ENCODE results near the gene PPP2R2C. TPM values are rescaled to one million over a fixed set of nuclear protein-coding genes. Genes with fewer than 3 reads are reported as not detected.

Gene PPP2R2C
- polyA plus RNA-seq, 1 donor from 2014 or later = not detected

- H3K27ac Mint-ChIP-seq = no peak overlapping the region
- peaks cover 0 to 2% (median 0%) of the 10 kb centered on the region in 3 donors for H3K9me3 Mint-ChIP-seq
- peaks cover 0 to 4% (median 0%) of the 10 kb centered on the region in 3 donors for H3K4me1 Mint-ChIP-seq
- H3K36me3 Mint-ChIP-seq = no peaks in the 10 kb centered on the region
- peaks cover 30% of the 10 kb centered on the region for H3K27me3 Mint-ChIP-seq
- H3K4me3 Mint-ChIP-seq = peak overlapping the region in 1 of 4 donors; percentile 63
Measured at GRCh38 chr4:6404611-6405396, 67.6 kb downstream of the PPP2R2C start.

GRCh38 chr4:6403400-6403685, 69.1 kb downstream of the PPP2R2C start:
- Mint-ChIP-seq H3K27ac (peak overlapping the region in 1 of 3 donors; percentile 59), H3K36me3 (no peaks in the 10 kb centered on the region), H3K4me1 (peaks cover 0 to 4% (median 0%) of the 10 kb centered on the region in 3 donors), H3K27me3 (peaks cover 32% of the 10 kb centered on the region), H3K9me3 (peaks cover 0 to 2% (median 0%) of the 10 kb centered on the region in 3 donors), H3K4me3 (no peak overlapping the region)

GRCh38 chr4:6402566-6403399, 69.6 kb downstream of the PPP2R2C start:
- peaks cover 0 to 4% (median 0%) of the 10 kb centered on the region in 3 donors for H3K4me1 Mint-ChIP-seq
- peaks cover 32% of the 10 kb centered on the region for H3K27me3 Mint-ChIP-seq
- peak overlapping the region in 1 of 3 donors; percentile 59 for H3K27ac Mint-ChIP-seq
- peaks cover 0 to 2% (median 0%) of the 10 kb centered on the region in 3 donors for H3K9me3 Mint-ChIP-seq
- no peak overlapping the region for H3K4me3 Mint-ChIP-seq
- no peaks in the 10 kb centered on the region for H3K36me3 Mint-ChIP-seq

- H3K9me3 Mint-ChIP-seq = peaks cover 0 to 2% (median 0%) of the 10 kb centered on the region in 3 donors
- peaks cover 32% of the 10 kb centered on the region for H3K27me3 Mint-ChIP-seq
- no peak overlapping the region for H3K27ac Mint-ChIP-seq
- H3K4me3 Mint-ChIP-seq = peak overlapping the region in 1 of 4 donors; percentile 58
- H3K36me3 Mint-ChIP-seq = no peaks in the 10 kb centered on the region
- H3K4me1 Mint-ChIP-seq = peaks cover 0 to 4% (median 0%) of the 10 kb centered on the region in 3 donors
Measured at GRCh38 chr4:6401797-6402196, 70.6 kb downstream of the PPP2R2C start.

- Mint-ChIP-seq H3K4me3 (no peak overlapping the region), H3K36me3 (no peaks in the 10 kb centered on the region), H3K27ac (no peak overlapping the region), H3K9me3 (peaks cover 0 to 2% (median 0%) of the 10 kb centered on the region in 3 donors), H3K4me1 (peaks cover 0 to 3% (median 0%) of the 10 kb centered on the region in 3 donors), H3K27me3 (peaks cover 7% of the 10 kb centered on the region)
Measured at GRCh38 chr4:6396696-6397236, 75.6 kb downstream of the PPP2R2C start.

- Mint-ChIP-seq H3K9me3 (peaks cover 0 to 2% (median 0%) of the 10 kb centered on the region in 3 donors), H3K27ac (peak overlapping the region in 1 of 3 donors; percentile 45), H3K4me1 (peaks cover 0 to 3% (median 0%) of the 10 kb centered on the region in 3 donors), H3K27me3 (peaks cover 4% of the 10 kb centered on the region), H3K36me3 (no peaks in the 10 kb centered on the region), H3K4me3 (no peak overlapping the region)
Measured at GRCh38 chr4:6395466-6396228, 76.8 kb downstream of the PPP2R2C start.

- peaks cover 0 to 2% (median 0%) of the 10 kb centered on the region in 3 donors for H3K9me3 Mint-ChIP-seq
- H3K27me3 Mint-ChIP-seq = peaks cover 4% of the 10 kb centered on the region
- H3K27ac Mint-ChIP-seq = no peak overlapping the region
- peaks cover 0 to 3% (median 0%) of the 10 kb centered on the region in 3 donors for H3K4me1 Mint-ChIP-seq
- no peaks in the 10 kb centered on the region for H3K36me3 Mint-ChIP-seq
- H3K4me3 Mint-ChIP-seq = no peak overlapping the region
Measured at GRCh38 chr4:6394671-6395081, 77.7 kb downstream of the PPP2R2C start.

GRCh38 chr4:6393544-6394475, 78.6 kb downstream of the PPP2R2C start:
- Mint-ChIP-seq H3K4me3 (no peak overlapping the region), H3K9me3 (peaks cover 0 to 2% (median 0%) of the 10 kb centered on the region in 3 donors), H3K4me1 (no peaks in the 10 kb centered on the region), H3K27ac (no peak overlapping the region), H3K36me3 (no peaks in the 10 kb centered on the region), H3K27me3 (no peaks in the 10 kb centered on the region)

- Mint-ChIP-seq H3K27ac (peak overlapping the region in 1 of 3 donors; percentile 13), H3K27me3 (peaks cover 1% of the 10 kb centered on the region), H3K36me3 (no peaks in the 10 kb centered on the region), H3K9me3 (peaks cover 0 to 2% (median 0%) of the 10 kb centered on the region in 3 donors), H3K4me3 (no peak overlapping the region), H3K4me1 (no peaks in the 10 kb centered on the region)
Measured at GRCh38 chr4:6393066-6393465, 79.3 kb downstream of the PPP2R2C start.

GRCh38 chr4:6392407-6392806, 80.0 kb downstream of the PPP2R2C start:
- Mint-ChIP-seq H3K36me3 (no peaks in the 10 kb centered on the region), H3K4me1 (no peaks in the 10 kb centered on the region), H3K9me3 (peaks cover 0 to 2% (median 0%) of the 10 kb centered on the region in 3 donors), H3K4me3 (no peak overlapping the region), H3K27me3 (peaks cover 1% of the 10 kb centered on the region), H3K27ac (peak overlapping the region in 1 of 3 donors; percentile 13)

GRCh38 chr4:6391852-6392188, 80.6 kb downstream of the PPP2R2C start:
- peak overlapping the region in 1 of 3 donors; percentile 7 for H3K27ac Mint-ChIP-seq
- H3K36me3 Mint-ChIP-seq = no peaks in the 10 kb centered on the region
- H3K4me1 Mint-ChIP-seq = no peaks in the 10 kb centered on the region
- H3K27me3 Mint-ChIP-seq = peaks cover 1% of the 10 kb centered on the region
- H3K9me3 Mint-ChIP-seq = peaks cover 0 to 2% (median 0%) of the 10 kb centered on the region in 3 donors
- no peak overlapping the region for H3K4me3 Mint-ChIP-seq

- Mint-ChIP-seq H3K27ac (peak overlapping the region in 1 of 3 donors; percentile 7), H3K9me3 (peaks cover 0 to 2% (median 0%) of the 10 kb centered on the region in 3 donors), H3K36me3 (no peaks in the 10 kb centered on the region), H3K27me3 (peaks cover 4% of the 10 kb centered on the region), H3K4me1 (no peaks in the 10 kb centered on the region), H3K4me3 (no peak overlapping the region)
Measured at GRCh38 chr4:6391186-6391851, 81.1 kb downstream of the PPP2R2C start.

GRCh38 chr4:6390356-6390755, 82.1 kb downstream of the PPP2R2C start:
- H3K4me1 Mint-ChIP-seq = no peaks in the 10 kb centered on the region
- no peaks in the 10 kb centered on the region for H3K36me3 Mint-ChIP-seq

More at GRCh38 chr4:6390356-6390755, 82.1 kb downstream of the PPP2R2C start:
- Mint-ChIP-seq H3K4me3 (no peak overlapping the region), H3K27ac (no peak overlapping the region), H3K27me3 (peaks cover 6% of the 10 kb centered on the region), H3K9me3 (peaks cover 0 to 2% (median 0%) of the 10 kb centered on the region in 3 donors)

All from IgD-negative memory B cell (primary cell).